ENCODE data around the gene CASP12. TPM values are rescaled to one million over a fixed set of nuclear protein-coding genes. Genes with fewer than 3 reads are reported as not detected.
"Not testable (repeated sequence)": the region's sequence is repeated elsewhere in the genome, so short reads cannot be mapped to it uniquely, and the experiment has no call there.

The CASP12 gene
- polyA plus RNA-seq (2012; ENCODE audit: low read depth, missing spikeins): 0.06 TPM

- TF ChIP-seq POLR2A (IDR thresholded peaks at IDR 0.05; ENCODE audit: low read depth, low read length) (no peak), POU2F2 (IDR thresholded peaks at IDR 0.05; ENCODE audit: low read depth, low read length) (no peak), SPI1 (IDR thresholded peaks at IDR 0.05; ENCODE audit: low read depth, low read length) (no peak), PAX5 (IDR thresholded peaks at IDR 0.05; ENCODE audit: insufficient read depth, low read length, severe bottlenecking) (no peak), POLR2AphosphoS5 (IDR thresholded peaks at IDR 0.05; ENCODE audit: low read depth, low read length) (no peak), TAF1 (IDR thresholded peaks at IDR 0.05; ENCODE audit: low read depth, low read length) (no peak)
- DNase-seq (ENCODE audit: insufficient read length, low spot score) (no peak), FAIRE-seq (peak; percentile 85)
These were observed at the start of gene CASP12 for GRCh38 chr11:104897891-104898684. Gene CASP12, minus strand, starts transcription at chr11:104898460.

- FAIRE-seq: peak; percentile 71
- no peak for TF ChIP-seq PAX5 (IDR thresholded peaks at IDR 0.05; ENCODE audit: insufficient read depth, low read length, severe bottlenecking)
- TF ChIP-seq POLR2AphosphoS5 (IDR thresholded peaks at IDR 0.05; ENCODE audit: low read depth, low read length): no peak
- no peak for DNase-seq (ENCODE audit: insufficient read length, low spot score)
These were observed 48.6 kb upstream of the CASP12 start for GRCh38 chr11:104946907-104947306.

- no peak for DNase-seq (ENCODE audit: insufficient read length, low spot score)
- TF ChIP-seq POLR2A (IDR thresholded peaks at IDR 0.05; ENCODE audit: low read depth, low read length) (no peak), TAF1 (IDR thresholded peaks at IDR 0.05; ENCODE audit: low read depth, low read length) (no peak), POU2F2 (IDR thresholded peaks at IDR 0.05; ENCODE audit: low read depth, low read length) (no peak), SPI1 (IDR thresholded peaks at IDR 0.05; ENCODE audit: low read depth, low read length) (no peak), POLR2AphosphoS5 (IDR thresholded peaks at IDR 0.05; ENCODE audit: low read depth, low read length) (no peak), PAX5 (IDR thresholded peaks at IDR 0.05; ENCODE audit: insufficient read depth, low read length, severe bottlenecking) (no peak)
- no peak for FAIRE-seq
These were observed 45.8 kb upstream of the CASP12 start for GRCh38 chr11:104944076-104944475.

GRCh38 chr11:104943561-104943960 lies 45.3 kb upstream of the CASP12 start:
- no peak for TF ChIP-seq POU2F2 (IDR thresholded peaks at IDR 0.05; ENCODE audit: low read depth, low read length)
- no peak for TF ChIP-seq TAF1 (IDR thresholded peaks at IDR 0.05; ENCODE audit: low read depth, low read length)
- no peak for TF ChIP-seq POLR2A (IDR thresholded peaks at IDR 0.05; ENCODE audit: low read depth, low read length)
- no peak for TF ChIP-seq POLR2AphosphoS5 (IDR thresholded peaks at IDR 0.05; ENCODE audit: low read depth, low read length)
- no peak for TF ChIP-seq SPI1 (IDR thresholded peaks at IDR 0.05; ENCODE audit: low read depth, low read length)
- DNase-seq (ENCODE audit: insufficient read length, low spot score) (no peak), FAIRE-seq (no peak)

- DNase-seq (ENCODE audit: insufficient read length, low spot score) (no peak), FAIRE-seq (no peak)
- TF ChIP-seq POLR2AphosphoS5 (IDR thresholded peaks at IDR 0.05; ENCODE audit: low read depth, low read length) (no peak), PAX5 (IDR thresholded peaks at IDR 0.05; ENCODE audit: insufficient read depth, low read length, severe bottlenecking) (no peak)
These were observed 36.3 kb upstream of the CASP12 start for GRCh38 chr11:104934594-104934993.

- not testable (repeated sequence) for FAIRE-seq; DNase-seq (ENCODE audit: insufficient read length, low spot score)
These were observed 35.8 kb upstream of the CASP12 start for GRCh38 chr11:104934073-104934472.

- DNase-seq (ENCODE audit: insufficient read length, low spot score) (no peak), FAIRE-seq (no peak)
- TF ChIP-seq PAX5 (IDR thresholded peaks at IDR 0.05; ENCODE audit: insufficient read depth, low read length, severe bottlenecking): no peak
- no peak for TF ChIP-seq POLR2A (IDR thresholded peaks at IDR 0.05; ENCODE audit: low read depth, low read length)
- no peak for TF ChIP-seq POU2F2 (IDR thresholded peaks at IDR 0.05; ENCODE audit: low read depth, low read length)
- TF ChIP-seq POLR2AphosphoS5 (IDR thresholded peaks at IDR 0.05; ENCODE audit: low read depth, low read length): no peak
- no peak for TF ChIP-seq SPI1 (IDR thresholded peaks at IDR 0.05; ENCODE audit: low read depth, low read length)
These were observed 30.6 kb upstream of the CASP12 start for GRCh38 chr11:104928811-104929210.

GRCh38 chr11:104926771-104927611 lies 28.7 kb upstream of the CASP12 start:
- TF ChIP-seq POU2F2 (IDR thresholded peaks at IDR 0.05; ENCODE audit: low read depth, low read length): no peak
- FAIRE-seq (no peak), DNase-seq (ENCODE audit: insufficient read length, low spot score) (no peak)

- no peak for FAIRE-seq
- TF ChIP-seq POLR2AphosphoS5 (IDR thresholded peaks at IDR 0.05; ENCODE audit: low read depth, low read length) (no peak), POLR2A (IDR thresholded peaks at IDR 0.05; ENCODE audit: low read depth, low read length) (no peak), POU2F2 (IDR thresholded peaks at IDR 0.05; ENCODE audit: low read depth, low read length) (no peak), TAF1 (IDR thresholded peaks at IDR 0.05; ENCODE audit: low read depth, low read length) (no peak), SPI1 (IDR thresholded peaks at IDR 0.05; ENCODE audit: low read depth, low read length) (no peak), PAX5 (IDR thresholded peaks at IDR 0.05; ENCODE audit: insufficient read depth, low read length, severe bottlenecking) (no peak)
- no peak for DNase-seq (ENCODE audit: insufficient read length, low spot score)
These were observed 27.6 kb upstream of the CASP12 start for GRCh38 chr11:104925850-104926249.

GRCh38 chr11:104918113-104918824 lies 20.0 kb upstream of the CASP12 start:
- DNase-seq (ENCODE audit: insufficient read length, low spot score) (no peak), FAIRE-seq (no peak)

More at GRCh38 chr11:104918113-104918824, 20.0 kb upstream of the CASP12 start:
- TF ChIP-seq PAX5 (IDR thresholded peaks at IDR 0.05; ENCODE audit: insufficient read depth, low read length, severe bottlenecking) (no peak), SPI1 (IDR thresholded peaks at IDR 0.05; ENCODE audit: low read depth, low read length) (no peak), POLR2A (IDR thresholded peaks at IDR 0.05; ENCODE audit: low read depth, low read length) (no peak), POLR2AphosphoS5 (IDR thresholded peaks at IDR 0.05; ENCODE audit: low read depth, low read length) (no peak), POU2F2 (IDR thresholded peaks at IDR 0.05; ENCODE audit: low read depth, low read length) (no peak), TAF1 (IDR thresholded peaks at IDR 0.05; ENCODE audit: low read depth, low read length) (no peak)

All from GM12891 (cell line).